Measurements from ENCODE around the gene ST8SIA1. TPM values are rescaled to one million over a fixed set of nuclear protein-coding genes. Genes with fewer than 3 reads are reported as not detected.

Gene ST8SIA1
- total RNA-seq, 2 experiments from 2014 or later: 13.8 to 15.4 TPM

DNA sequence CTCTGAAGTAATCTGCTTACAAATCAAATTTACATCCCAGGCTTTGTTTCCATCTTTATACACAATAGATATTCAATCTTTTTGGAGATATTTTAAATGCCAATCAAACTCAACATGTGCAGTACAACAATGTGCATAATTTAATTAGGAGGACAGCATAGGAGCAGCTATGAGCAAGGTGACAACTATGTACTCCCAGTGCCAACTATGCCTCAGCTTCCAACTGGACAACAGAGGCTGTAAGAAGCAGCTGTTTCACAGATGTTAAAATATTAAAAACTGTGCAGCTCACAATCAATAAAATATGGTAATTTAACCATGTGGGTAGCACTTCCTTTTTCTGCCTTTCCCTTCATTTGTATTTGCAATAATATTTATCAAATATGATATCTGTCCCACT, 99.9 kb downstream of the ST8SIA1 start:
- H3K36me3 Mint-ChIP-seq: no peaks in the 10 kb centered on the region

GRCh38 chr12:22231836-22232235, 102.7 kb downstream of the ST8SIA1 start:
- no peaks in the 10 kb centered on the region for H3K36me3 Mint-ChIP-seq
- no peaks in the 10 kb centered on the region for H3K9me3 Mint-ChIP-seq

More for the DNA sequence above, 99.9 kb downstream of the ST8SIA1 start:
- DNase-seq: no peak
- H3K27ac Mint-ChIP-seq: no peak overlapping the region
- ATAC-seq (ENCODE audit: low read depth): no peak
- H3K27me3 Mint-ChIP-seq: peaks cover 3% of the 10 kb centered on the region
- no peaks in the 10 kb centered on the region for H3K4me1 Mint-ChIP-seq
- H3K9me3 Mint-ChIP-seq: no peaks in the 10 kb centered on the region
- POLR2A ChIA-PET: no interaction called here
- no peak overlapping the region for H3K4me3 Mint-ChIP-seq

DNA sequence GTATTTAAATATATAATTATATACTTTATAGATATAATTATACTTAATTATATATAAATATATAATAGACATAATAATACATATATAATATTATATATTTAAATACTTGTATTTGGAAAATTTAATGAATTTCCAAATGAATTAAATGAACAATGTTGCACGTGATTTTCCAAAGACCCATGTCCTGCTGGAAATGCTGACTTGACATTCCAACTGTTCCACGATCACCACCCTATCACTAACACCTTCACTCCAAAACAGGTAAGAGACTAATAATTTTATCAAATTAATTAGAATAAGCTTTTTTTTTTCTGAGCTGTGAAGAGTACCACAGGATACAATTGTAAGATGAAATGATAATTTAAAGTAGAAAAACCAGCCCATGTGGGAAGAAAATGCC, 103.4 kb downstream of the ST8SIA1 start:
- POLR2A ChIA-PET: no interaction called here
- Mint-ChIP-seq H3K4me3 (no peak overlapping the region), H3K36me3 (no peaks in the 10 kb centered on the region), H3K9me3 (no peaks in the 10 kb centered on the region), H3K27me3 (peaks cover 4% of the 10 kb centered on the region), H3K27ac (no peak overlapping the region), H3K4me1 (no peaks in the 10 kb centered on the region)
- no peak for DNase-seq
- ATAC-seq (ENCODE audit: low read depth): no peak

More at GRCh38 chr12:22231836-22232235, 102.7 kb downstream of the ST8SIA1 start:
- no peaks in the 10 kb centered on the region for H3K27me3 Mint-ChIP-seq
- DNase-seq (no peak), ATAC-seq (ENCODE audit: low read depth) (no peak)
- no peak overlapping the region for H3K27ac Mint-ChIP-seq
- POLR2A ChIA-PET: no interaction called here
- no peak overlapping the region for H3K4me3 Mint-ChIP-seq
- H3K4me1 Mint-ChIP-seq: no peaks in the 10 kb centered on the region

GRCh38 chr12:22230280-22230794, 104.2 kb downstream of the ST8SIA1 start:
- H3K27ac Mint-ChIP-seq: no peak overlapping the region
- peaks cover 4% of the 10 kb centered on the region for H3K27me3 Mint-ChIP-seq
- POLR2A ChIA-PET: no interaction called here
- no peaks in the 10 kb centered on the region for H3K36me3 Mint-ChIP-seq
- no peak for DNase-seq
- no peak for ATAC-seq (ENCODE audit: low read depth)
- no peaks in the 10 kb centered on the region for H3K9me3 Mint-ChIP-seq
- H3K4me1 Mint-ChIP-seq: no peaks in the 10 kb centered on the region
- H3K4me3 Mint-ChIP-seq: no peak overlapping the region

DNA sequence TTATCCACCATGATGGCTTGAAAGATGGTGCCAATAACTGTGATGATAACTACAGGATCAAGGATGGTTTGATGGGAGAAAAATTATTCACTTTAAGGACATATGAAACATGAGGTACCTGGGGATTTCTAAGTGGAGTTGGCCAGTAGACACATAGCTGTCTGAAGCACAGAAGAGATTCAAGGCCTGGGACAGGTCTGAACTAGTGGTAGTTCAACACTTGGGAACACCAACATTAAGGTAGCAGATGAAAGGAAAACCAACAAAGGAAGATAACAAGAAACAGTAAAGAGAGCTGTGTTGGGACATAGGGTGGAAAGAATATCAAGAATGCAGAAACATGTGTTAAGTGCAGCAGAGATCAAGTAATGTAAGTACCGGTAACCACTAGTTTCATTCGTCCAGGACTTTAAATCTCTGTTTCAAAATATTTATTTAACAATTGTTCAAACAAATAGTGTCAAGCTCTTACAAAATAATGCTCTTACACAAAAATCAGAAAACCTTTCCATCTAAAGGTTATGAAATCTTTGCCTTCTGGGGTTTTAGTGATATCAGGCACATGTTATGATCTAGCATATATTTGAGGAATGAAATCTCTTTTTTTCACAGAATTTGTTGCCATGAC, 104.7 kb downstream of the ST8SIA1 start:
- Mint-ChIP-seq H3K27me3 (peaks cover 4% of the 10 kb centered on the region), H3K27ac (no peak overlapping the region), H3K4me3 (no peak overlapping the region), H3K9me3 (no peaks in the 10 kb centered on the region), H3K4me1 (no peaks in the 10 kb centered on the region), H3K36me3 (no peaks in the 10 kb centered on the region)
- no peak for DNase-seq
- POLR2A ChIA-PET: interaction anchor here (0.7 kb wide), 1 partner anchor 56 kb away, joined by 4 read pairs; no protein-coding TSS in a partner anchor
- ATAC-seq (ENCODE audit: low read depth): no peak

DNA sequence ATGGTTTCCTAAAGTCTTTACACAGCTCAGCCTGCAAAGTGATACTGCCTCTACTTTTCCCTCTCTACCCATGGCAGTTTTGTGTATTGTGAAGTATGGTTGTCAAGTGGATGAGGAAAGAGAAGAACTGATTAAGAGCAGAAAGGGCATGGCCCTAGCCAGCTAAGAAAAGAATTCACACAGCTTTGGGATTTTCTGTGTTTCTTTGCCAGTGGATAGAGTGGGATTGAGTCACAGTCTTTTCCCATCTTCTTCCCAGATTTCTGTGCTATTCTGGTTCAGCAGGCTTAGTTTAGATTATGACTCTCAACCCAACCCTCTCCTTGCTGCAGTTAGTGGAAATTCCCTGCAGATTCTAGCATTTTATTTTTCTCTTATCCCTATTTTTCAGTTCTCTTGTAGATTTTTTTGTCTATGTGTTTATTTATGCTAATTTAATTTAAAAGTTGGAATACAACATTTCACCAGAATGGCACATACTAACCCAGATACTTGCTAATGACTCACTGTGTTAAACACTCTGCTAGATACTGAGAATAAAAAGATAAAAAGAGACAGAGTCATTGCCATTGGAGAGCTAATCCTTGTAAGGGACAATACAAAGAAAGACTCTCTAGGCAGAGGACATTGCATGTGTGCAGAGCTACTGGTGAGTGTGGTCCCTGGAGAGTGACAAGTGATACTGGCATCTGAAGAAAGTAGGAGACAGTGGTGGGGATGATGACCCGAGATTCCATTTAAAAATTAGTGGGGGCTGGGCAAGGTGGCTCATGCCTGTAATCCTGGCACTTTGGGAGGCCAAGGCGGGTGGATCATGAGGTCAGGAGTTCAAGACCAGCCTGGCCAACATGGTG, 106.3 kb downstream of the ST8SIA1 start:
- Mint-ChIP-seq H3K9me3 (no peaks in the 10 kb centered on the region), H3K27me3 (peaks cover 4% of the 10 kb centered on the region), H3K36me3 (no peaks in the 10 kb centered on the region), H3K4me3 (no peak overlapping the region), H3K27ac (no peak overlapping the region), H3K4me1 (no peaks in the 10 kb centered on the region)
- DNase-seq (no peak), ATAC-seq (ENCODE audit: low read depth) (no peak)
- POLR2A ChIA-PET: no interaction called here

- Mint-ChIP-seq H3K9me3 (no peaks in the 10 kb centered on the region), H3K27me3 (peaks cover 4% of the 10 kb centered on the region), H3K4me1 (no peaks in the 10 kb centered on the region), H3K4me3 (no peak overlapping the region), H3K36me3 (no peaks in the 10 kb centered on the region), H3K27ac (no peak overlapping the region)
- DNase-seq (no peak), ATAC-seq (ENCODE audit: low read depth) (no peak)
- POLR2A ChIA-PET: no interaction called here
Measured at GRCh38 chr12:22223356-22223755, 111.2 kb downstream of the ST8SIA1 start.

GRCh38 chr12:22217556-22217955, 117.0 kb downstream of the ST8SIA1 start:
- Mint-ChIP-seq H3K9me3 (no peaks in the 10 kb centered on the region), H3K4me1 (no peaks in the 10 kb centered on the region), H3K4me3 (no peak overlapping the region), H3K36me3 (no peaks in the 10 kb centered on the region), H3K27me3 (no peaks in the 10 kb centered on the region), H3K27ac (no peak overlapping the region)
- DNase-seq (no peak), ATAC-seq (ENCODE audit: low read depth) (no peak)
- POLR2A ChIA-PET: no interaction called here

DNA sequence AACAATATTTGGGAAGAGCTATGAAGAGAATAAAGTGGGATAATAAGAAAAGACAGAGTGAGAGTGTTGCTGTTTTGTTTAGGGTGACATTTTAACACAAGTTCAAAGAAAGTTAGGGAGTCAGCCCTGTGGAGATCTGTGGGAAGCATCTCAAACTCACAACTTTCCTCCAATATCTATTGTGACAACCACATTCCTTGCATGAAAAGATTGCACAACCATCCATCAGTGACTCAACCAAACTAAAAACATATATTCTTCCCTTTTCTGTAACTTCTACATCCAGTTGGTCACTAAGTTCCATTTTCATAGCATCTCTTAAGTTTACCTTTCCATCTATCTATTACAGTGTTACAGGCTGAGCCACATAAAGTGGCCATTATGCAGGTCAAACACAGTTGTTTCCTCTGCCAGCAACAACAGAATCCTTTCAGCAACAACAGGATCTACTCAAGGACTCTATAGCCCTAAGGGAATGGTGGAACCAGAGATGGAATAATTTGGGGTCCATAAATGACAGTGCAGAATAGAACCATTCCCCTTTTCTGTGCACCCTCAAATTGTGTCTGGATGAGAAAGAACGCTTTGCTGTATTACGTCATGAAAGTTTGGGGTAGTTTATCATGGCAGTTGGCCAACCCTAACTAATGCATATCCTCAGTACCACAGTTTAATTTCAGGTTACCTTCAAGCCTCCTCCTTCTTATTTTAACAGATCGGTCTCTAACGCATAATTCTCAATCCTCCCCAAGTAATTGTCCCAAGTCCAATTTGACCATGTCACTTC, 118.8 kb downstream of the ST8SIA1 start:
- H3K36me3 Mint-ChIP-seq: no peaks in the 10 kb centered on the region
- no peak overlapping the region for H3K4me3 Mint-ChIP-seq
- POLR2A ChIA-PET: no interaction called here
- no peaks in the 10 kb centered on the region for H3K27me3 Mint-ChIP-seq
- no peak for ATAC-seq (ENCODE audit: low read depth)
- no peak overlapping the region for H3K27ac Mint-ChIP-seq
- H3K4me1 Mint-ChIP-seq: no peaks in the 10 kb centered on the region
- no peak for DNase-seq
- H3K9me3 Mint-ChIP-seq: no peaks in the 10 kb centered on the region

DNA sequence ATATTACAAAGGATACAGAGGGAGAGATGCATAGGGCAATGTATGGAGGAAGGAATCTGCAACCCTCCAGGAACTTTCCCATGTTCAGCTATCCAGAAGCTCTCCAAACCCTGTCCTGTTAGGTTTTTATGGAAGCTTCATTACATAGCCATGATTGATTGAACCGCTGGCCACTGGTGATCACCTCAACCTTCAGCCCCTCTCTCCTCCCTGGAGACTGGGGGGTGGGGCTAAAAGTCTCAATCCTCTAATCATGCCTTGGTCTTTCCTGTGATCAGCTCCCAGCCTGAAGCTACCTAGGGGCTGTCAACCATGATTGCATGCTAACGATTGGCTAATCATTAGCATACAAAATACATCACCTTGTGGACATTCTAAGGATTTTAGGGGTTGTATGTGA, 123.4 kb downstream of the ST8SIA1 start:
- DNase-seq (no peak), ATAC-seq (ENCODE audit: low read depth) (no peak)
- Mint-ChIP-seq H3K27me3 (no peaks in the 10 kb centered on the region), H3K4me3 (no peak overlapping the region), H3K36me3 (no peaks in the 10 kb centered on the region), H3K9me3 (no peaks in the 10 kb centered on the region), H3K4me1 (no peaks in the 10 kb centered on the region), H3K27ac (no peak overlapping the region)
- POLR2A ChIA-PET: no interaction called here

DNA sequence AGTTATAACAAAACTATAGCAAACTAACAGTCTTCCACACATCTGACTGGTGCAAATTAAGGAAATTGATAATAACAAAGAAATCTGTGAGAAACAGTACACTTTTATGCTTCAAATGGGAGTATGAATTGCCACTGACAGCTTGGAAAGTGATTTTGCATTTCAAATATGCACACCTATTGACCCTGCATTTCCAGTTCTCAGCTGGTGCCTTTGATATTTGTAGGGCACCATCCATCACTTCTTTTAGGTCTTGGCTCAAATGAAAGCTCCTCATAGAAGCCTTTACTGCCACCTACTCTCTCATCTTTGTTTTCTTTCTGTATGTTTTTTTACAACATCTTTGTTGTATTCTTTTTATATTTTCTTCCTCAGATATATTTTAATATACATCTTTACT, 125.1 kb downstream of the ST8SIA1 start:
- no peaks in the 10 kb centered on the region for H3K4me1 Mint-ChIP-seq

GRCh38 chr12:22206111-22206728, 128.3 kb downstream of the ST8SIA1 start:
- no peak overlapping the region for H3K4me3 Mint-ChIP-seq
- no peaks in the 10 kb centered on the region for H3K4me1 Mint-ChIP-seq
- H3K9me3 Mint-ChIP-seq: peaks cover 1% of the 10 kb centered on the region
- H3K27ac Mint-ChIP-seq: no peak overlapping the region
- no peak for DNase-seq
- no peaks in the 10 kb centered on the region for H3K27me3 Mint-ChIP-seq
- POLR2A ChIA-PET: no interaction called here
- ATAC-seq (ENCODE audit: low read depth): no peak
- no peaks in the 10 kb centered on the region for H3K36me3 Mint-ChIP-seq

More for the DNA sequence above, 125.1 kb downstream of the ST8SIA1 start:
- no peak overlapping the region for H3K4me3 Mint-ChIP-seq
- ATAC-seq (ENCODE audit: low read depth): no peak
- POLR2A ChIA-PET: no interaction called here
- H3K27me3 Mint-ChIP-seq: no peaks in the 10 kb centered on the region
- no peak for DNase-seq
- H3K9me3 Mint-ChIP-seq: no peaks in the 10 kb centered on the region
- no peaks in the 10 kb centered on the region for H3K36me3 Mint-ChIP-seq
- H3K27ac Mint-ChIP-seq: no peak overlapping the region

DNA sequence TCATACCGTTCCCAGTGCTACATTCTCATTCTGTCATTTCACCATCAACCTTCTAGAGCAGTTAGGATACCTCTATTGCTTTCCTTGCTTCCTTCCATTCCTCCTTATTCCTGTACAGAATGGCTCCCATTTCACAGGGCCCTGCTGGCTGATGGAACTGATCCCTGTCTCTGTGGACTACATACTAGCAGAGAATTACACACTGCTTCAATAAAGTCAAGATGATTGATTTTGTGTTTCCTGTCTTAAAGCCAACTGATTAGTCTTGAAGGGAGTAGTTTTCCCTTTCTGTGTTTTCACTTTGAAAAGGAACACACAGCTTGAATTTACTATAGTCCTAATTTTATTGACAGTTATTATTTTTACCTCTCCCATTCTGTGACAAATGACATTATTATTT, 130.1 kb downstream of the ST8SIA1 start:
- H3K9me3 Mint-ChIP-seq: peaks cover 1% of the 10 kb centered on the region
- no peaks in the 10 kb centered on the region for H3K36me3 Mint-ChIP-seq
- ATAC-seq (ENCODE audit: low read depth) (no peak), DNase-seq (no peak)
- no peak overlapping the region for H3K27ac Mint-ChIP-seq
- no peaks in the 10 kb centered on the region for H3K27me3 Mint-ChIP-seq
- H3K4me1 Mint-ChIP-seq: no peaks in the 10 kb centered on the region
- no peak overlapping the region for H3K4me3 Mint-ChIP-seq
- POLR2A ChIA-PET: no interaction called here
